ENCODE results near the gene MCUB. TPM values are rescaled to one million over a fixed set of nuclear protein-coding genes. Genes with fewer than 3 reads are reported as not detected.

Gene MCUB
- total and polyA plus RNA-seq, 2 donors (not counting 3 experiments of a cell fraction or from before 2014, with no cell fraction given): 32.5 to 53.8 TPM

- H3K4me1 ChIP-seq (ENCODE audit: control insufficient read depth, extremely low read depth, insufficient read depth, low read length): peaks cover 11% of the 10 kb centered on the region
- ChIA-PET POLR2A (no interaction called here), CTCF (interaction anchor here (1.0 to 1.2 kb wide), 2 partner anchors 16 to 27 kb away, joined by 3 to 7 read pairs; no protein-coding TSS in a partner anchor)
- no peaks in the 10 kb centered on the region for H3K9me3 ChIP-seq (replicated peaks; ENCODE audit: control insufficient read depth, insufficient read depth, low read length)
- H3K4me3 ChIP-seq (replicated peaks in 1 of 3; ENCODE audit: insufficient read depth in 1 of 3, low read depth in 1 of 3, low read length in 3 of 3): no peak overlapping the region
- H3K36me3 ChIP-seq (ENCODE audit: control insufficient read depth in 2 of 2, extremely low read depth in 1 of 2, insufficient read depth in 2 of 2, low read length in 2 of 2): no peaks in the 10 kb centered on the region
- TF ChIP-seq POLR2AphosphoS5 (IDR thresholded peaks at IDR 0.05; ENCODE audit: insufficient read depth, low read depth, low read length) (no peak), MYC (IDR thresholded peaks at IDR 0.05; ENCODE audit: low read depth, low read length) (no peak), EZH2 (IDR thresholded peaks at IDR 0.05; ENCODE audit: borderline replicate concordance, low read depth, low read length, severe bottlenecking) (no peak), GATA2 (IDR thresholded peaks at IDR 0.05; ENCODE audit: insufficient read depth, insufficient read length, low read depth, low read length) (no peak), JUN (IDR thresholded peaks at IDR 0.05; ENCODE audit: borderline replicate concordance, insufficient read depth, insufficient read length, low read depth) (no peak)
- TF ChIP-seq, protein P1, sequence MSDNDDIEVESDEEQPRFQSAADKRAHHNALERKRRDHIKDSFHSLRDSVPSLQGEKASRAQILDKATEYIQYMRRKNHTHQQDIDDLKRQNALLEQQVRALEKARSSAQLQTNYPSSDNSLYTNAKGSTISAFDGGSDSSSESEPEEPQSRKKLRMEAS (IDR thresholded peaks at IDR 0.05; ENCODE audit: insufficient read depth, insufficient read length): no peak
- H3K4me2 ChIP-seq (ENCODE audit: insufficient read depth, low read length): no peak overlapping the region
- no peak overlapping the region for H3K9ac ChIP-seq (replicated peaks; ENCODE audit: extremely low read depth, insufficient read depth, low read length)
- intact Hi-C loops (cut with micrococcal nuclease): no loop called here
- H3K9me1 ChIP-seq (replicated peaks; ENCODE audit: control insufficient read depth, extremely low read depth, insufficient read depth, low read length): no peaks in the 10 kb centered on the region
- DNase-seq (ENCODE audit: low read depth, low spot score): no peak
- no peak for FAIRE-seq
- no peaks in the 10 kb centered on the region for H3K27me3 ChIP-seq (ENCODE audit: control insufficient read depth in 2 of 2, insufficient read depth in 2 of 2, low read length in 2 of 2)
- no peaks in the 10 kb centered on the region for H3K79me2 ChIP-seq (ENCODE audit: control insufficient read depth, insufficient read depth, low read length)
- BruUV-seq (replicated peaks): no TSS peak
- no peak overlapping the region for H2AFZ ChIP-seq (ENCODE audit: low read depth, low read length)
- dilution Hi-C loops (cut with MboI; ENCODE audit: extremely low pct_ligation_motif_present, low sequenced_read_pairs): no loop called here
- H4K20me1 ChIP-seq (replicated peaks; ENCODE audit: control insufficient read depth, extremely low read depth, insufficient read depth, low read length): no peaks in the 10 kb centered on the region
- H3K27ac ChIP-seq (ENCODE audit: insufficient read depth, low read depth, low read length): no peak overlapping the region
Observed at GRCh38 chr4:109645874-109646710, 86.0 kb downstream of the MCUB start.

All from endothelial cell of umbilical vein (primary cell).